ENCODE measurements around the gene MRLN. TPM values are rescaled to one million over a fixed set of nuclear protein-coding genes. Genes with fewer than 3 reads are reported as not detected.

MRLN gene
- total RNA-seq, 2 donors from 2014 or later: not detected

- Histone ChIP-seq H3K27me3 (replicated peaks; ENCODE audit: insufficient read depth) (no peaks in the 10 kb centered on the region), H3K4me3 (no peak overlapping the region)
- no peak for TF ChIP-seq CTCF (IDR thresholded peaks at IDR 0.05)
These were observed 58.3 kb downstream of the MRLN start for GRCh38 chr10:59694936-59695335.

GRCh38 chr10:59692113-59692512, 61.1 kb downstream of the MRLN start:
- no peak for TF ChIP-seq CTCF (IDR thresholded peaks at IDR 0.05)
- H3K4me3 ChIP-seq: no peak overlapping the region
- no peaks in the 10 kb centered on the region for H3K36me3 ChIP-seq
- no peak for ATAC-seq (ENCODE audit: insufficient number of reproducible peaks, low FRiP score, low read depth)
- DNase-seq (ENCODE audit: low spot score): no peak
- H3K27ac ChIP-seq: no peak overlapping the region
- H3K4me1 ChIP-seq (ENCODE audit: control insufficient read depth in 1 of 2, low read depth in 2 of 2): no peaks in the 10 kb centered on the region
- H3K27me3 ChIP-seq (replicated peaks; ENCODE audit: insufficient read depth): no peaks in the 10 kb centered on the region
- H3K9me3 ChIP-seq: no peaks in the 10 kb centered on the region

More at GRCh38 chr10:59694936-59695335, 58.3 kb downstream of the MRLN start:
- ATAC-seq (ENCODE audit: insufficient number of reproducible peaks, low FRiP score, low read depth): no peak
- H3K36me3 ChIP-seq: no peaks in the 10 kb centered on the region
- no peaks in the 10 kb centered on the region for H3K9me3 ChIP-seq
- H3K4me1 ChIP-seq (ENCODE audit: control insufficient read depth in 1 of 2, low read depth in 2 of 2): peaks cover 0 to 9% of the 10 kb centered on the region in 2 donors
- H3K27ac ChIP-seq: no peak overlapping the region
- DNase-seq (ENCODE audit: low spot score): no peak

- Histone ChIP-seq H3K27ac (no peak overlapping the region), H3K27me3 (replicated peaks; ENCODE audit: insufficient read depth) (no peaks in the 10 kb centered on the region)
- no peak for TF ChIP-seq CTCF (IDR thresholded peaks at IDR 0.05)
These were observed 64.3 kb downstream of the MRLN start for GRCh38 chr10:59688921-59689351.

GRCh38 chr10:59687657-59688056, 65.6 kb downstream of the MRLN start:
- H3K27me3 ChIP-seq (replicated peaks; ENCODE audit: insufficient read depth): no peaks in the 10 kb centered on the region
- no peak for ATAC-seq (ENCODE audit: insufficient number of reproducible peaks, low FRiP score, low read depth)
- TF ChIP-seq CTCF (IDR thresholded peaks at IDR 0.05): no peak

More at GRCh38 chr10:59688921-59689351, 64.3 kb downstream of the MRLN start:
- Histone ChIP-seq H3K36me3 (peaks cover 3% of the 10 kb centered on the region), H3K4me1 (ENCODE audit: control insufficient read depth in 1 of 2, low read depth in 2 of 2) (no peaks in the 10 kb centered on the region), H3K4me3 (no peak overlapping the region), H3K9me3 (no peaks in the 10 kb centered on the region)
- no peak for ATAC-seq (ENCODE audit: insufficient number of reproducible peaks, low FRiP score, low read depth)
- DNase-seq (ENCODE audit: low spot score): no peak

More at GRCh38 chr10:59687657-59688056, 65.6 kb downstream of the MRLN start:
- Histone ChIP-seq H3K4me3 (no peak overlapping the region), H3K4me1 (ENCODE audit: control insufficient read depth in 1 of 2, low read depth in 2 of 2) (no peaks in the 10 kb centered on the region), H3K36me3 (peaks cover 8% of the 10 kb centered on the region), H3K27ac (no peak overlapping the region), H3K9me3 (no peaks in the 10 kb centered on the region)
- DNase-seq (ENCODE audit: low spot score): no peak

Other genes with a start within 250 kb of the MRLN start
- gene SLC16A9, start 43.6 kb downstream of the MRLN start, total RNA-seq: 1 to 10 TPM; 1.6 to 1.8 TPM
- gene CCDC6, start 153.1 kb upstream of the MRLN start, total RNA-seq: 10 to 100 TPM; 69.3 to 70.9 TPM